GM19023 (cell line): ENCODE results near the gene CTNNBL1.

ENCODE experiments used
- ATAC-seq: cut with Tn5 transposase; IDR thresholded peaks from one replicate; pipeline ENCODE4 v1.9.1; 2021; ENCODE audit warnings: mild to moderate bottlenecking, moderate library complexity; ENCODE audit not compliant: unreplicated experiment

Gene CTNNBL1

GRCh38 chr20:37737826-37738420 lies 44.1 kb downstream of the CTNNBL1 start:
- ATAC-seq: no peak

- no peak for ATAC-seq
Observed at GRCh38 chr20:37741055-37741454, 47.2 kb downstream of the CTNNBL1 start.

GRCh38 chr20:37741570-37741969 lies 47.7 kb downstream of the CTNNBL1 start:
- no peak for ATAC-seq

- no peak for ATAC-seq
Observed at GRCh38 chr20:37742131-37742530, 48.3 kb downstream of the CTNNBL1 start.

GRCh38 chr20:37744347-37744746 lies 50.5 kb downstream of the CTNNBL1 start:
- ATAC-seq: no peak

- no peak for ATAC-seq
Observed at GRCh38 chr20:37745553-37745952, 51.7 kb downstream of the CTNNBL1 start.

- no peak for ATAC-seq
Observed at GRCh38 chr20:37748015-37748414, 54.2 kb downstream of the CTNNBL1 start.

GRCh38 chr20:37749218-37749617 lies 55.4 kb downstream of the CTNNBL1 start:
- no peak for ATAC-seq

GRCh38 chr20:37749620-37750403 lies 56.0 kb downstream of the CTNNBL1 start:
- ATAC-seq: no peak

- no peak for ATAC-seq
Observed at GRCh38 chr20:37755665-37756064, 61.8 kb downstream of the CTNNBL1 start.

- no peak for ATAC-seq
Observed at GRCh38 chr20:37756234-37756633, 62.4 kb downstream of the CTNNBL1 start.

GRCh38 chr20:37757550-37757949 lies 63.7 kb downstream of the CTNNBL1 start:
- ATAC-seq: no peak

- no peak for ATAC-seq
Observed at GRCh38 chr20:37758332-37758731, 64.5 kb downstream of the CTNNBL1 start.

GRCh38 chr20:37759052-37759553 lies 65.3 kb downstream of the CTNNBL1 start:
- no peak for ATAC-seq

GRCh38 chr20:37759761-37760209 lies 66.0 kb downstream of the CTNNBL1 start:
- no peak for ATAC-seq

GRCh38 chr20:37760322-37760721 lies 66.5 kb downstream of the CTNNBL1 start:
- ATAC-seq: no peak

- no peak for ATAC-seq
Observed at GRCh38 chr20:37762716-37763485, 69.1 kb downstream of the CTNNBL1 start.

- ATAC-seq: no peak
Observed at GRCh38 chr20:37764333-37764935, 70.6 kb downstream of the CTNNBL1 start.

- ATAC-seq: no peak
Observed at GRCh38 chr20:37770908-37771307, 77.1 kb downstream of the CTNNBL1 start.

GRCh38 chr20:37773291-37773826 lies 79.5 kb downstream of the CTNNBL1 start:
- ATAC-seq: no peak

- no peak for ATAC-seq
Observed at GRCh38 chr20:37774156-37774555, 80.3 kb downstream of the CTNNBL1 start.
